HepG2 (cell line): ENCODE results near the gene CTNNAL1. TPM values are rescaled to one million over a fixed set of nuclear protein-coding genes. Genes with fewer than 3 reads are reported as not detected.
"Not testable (repeated sequence)": the region's sequence is repeated elsewhere in the genome, so short reads cannot be mapped to it uniquely, and the experiment has no call there.

Experiments
- CEBPG ChIP-seq: IDR thresholded peaks from 2 replicates; pipeline ENCODE4 v1.6.1; 2016
- CREM ChIP-seq, 2 experiments: sonication (generic) in 1 of 2; formaldehyde crosslinking in 1 of 2; IDR thresholded peaks; 2 replicates each; pipeline versions ENCODE4 v1.4.0 to v1.6.1; 2016 to 2020; ENCODE audit warnings: antibody characterized with exemption in 1 of 2, mild to moderate bottlenecking in 1 of 2, missing genetic modification reagents in 1 of 2
- EP300 ChIP-seq, 3 experiments: sonication (generic) in 1 of 3; formaldehyde crosslinking in 1 of 3; IDR thresholded peaks; 2 replicates each; pipeline versions ENCODE4 v1.5.1 to v1.6.1; 2011 to 2020; ENCODE audit warnings: low read depth in 2 of 3, low read length in 2 of 3, borderline replicate concordance in 1 of 3, improper control_type of control experiment in 1 of 3, mild to moderate bottlenecking in 1 of 3, missing genetic modification reagents in 1 of 3, moderate library complexity in 1 of 3
- FOXA3 ChIP-seq: IDR thresholded peaks from 2 replicates; pipeline ENCODE4 v1.6.1; 2016; ENCODE audit warnings: missing genetic modification reagents, missing compliant biosample characterization
- FOXJ3 ChIP-seq: sonication (generic); formaldehyde crosslinking; IDR thresholded peaks from 2 replicates; pipeline ENCODE4 v1.4.0; 2020; ENCODE audit warnings: missing genetic modification reagents, mild to moderate bottlenecking, borderline replicate concordance
- GFI1 ChIP-seq: sonication (generic); formaldehyde crosslinking; IDR thresholded peaks from 2 replicates; pipeline ENCODE4 v1.5.0; 2020; ENCODE audit warnings: missing genetic modification reagents, mild to moderate bottlenecking, borderline replicate concordance
- HNF4G ChIP-seq, 2 experiments: sonication (generic) in 1 of 2; formaldehyde crosslinking in 1 of 2; IDR thresholded peaks; 2 replicates each; pipeline versions ENCODE4 v1.4.0 to v1.6.1; 2011 to 2020; ENCODE audit warnings: borderline replicate concordance in 2 of 2, low read depth in 2 of 2, mild to moderate bottlenecking in 2 of 2, low read length in 1 of 2, missing genetic modification reagents in 1 of 2, moderate library complexity in 1 of 2
- HOXA3 ChIP-seq: sonication (generic); formaldehyde crosslinking; IDR thresholded peaks from 2 replicates; pipeline ENCODE4 v1.5.0; 2020; ENCODE audit warnings: missing genetic modification reagents
- KDM1A ChIP-seq: IDR thresholded peaks from 2 replicates; pipeline ENCODE4 v1.6.1; 2016; ENCODE audit warnings: missing compliant biosample characterization
- LCORL ChIP-seq, 2 experiments: fragments of 450-650 bp in 1 of 2; sonication (generic) in 1 of 2; formaldehyde crosslinking in 1 of 2; IDR thresholded peaks; 2 replicates each; pipeline versions ENCODE4 v1.5.0 to v1.6.1; 2017 to 2020; ENCODE audit warnings: antibody characterized with exemption in 1 of 2, missing genetic modification reagents in 1 of 2
- NR2F2 ChIP-seq: IDR thresholded peaks from 2 replicates; pipeline ENCODE4 v1.6.1; 2012; ENCODE audit warnings: low read depth, inconsistent platforms, borderline replicate concordance
- POGZ ChIP-seq: sonication (generic); formaldehyde crosslinking; IDR thresholded peaks from 2 replicates; pipeline ENCODE4 v1.4.0; 2020; ENCODE audit warnings: mild to moderate bottlenecking, missing genetic modification reagents
- PPARG ChIP-seq: conservative IDR thresholded peaks from 2 replicates; pipeline ENCODE4 v1.6.1; 2016; ENCODE audit warnings: missing biosample characterization, missing genetic modification reagents
- SALL1 ChIP-seq: sonication (generic); formaldehyde crosslinking; IDR thresholded peaks from 2 replicates; pipeline ENCODE4 v1.8.0; 2022; ENCODE audit warnings: mild to moderate bottlenecking, missing genetic modification reagents
- SAP130 ChIP-seq: IDR thresholded peaks from 2 replicates; pipeline ENCODE4 v1.6.1; 2016; ENCODE audit warnings: low read depth
- SOX6 ChIP-seq, 2 experiments: fragments of 450-650 bp in 1 of 2; sonication (generic) in 1 of 2; formaldehyde crosslinking in 1 of 2; IDR thresholded peaks; 2 replicates each; pipeline versions ENCODE4 v1.4.0 to v1.6.1; 2017 to 2020; ENCODE audit warnings: antibody characterized with exemption in 1 of 2, mild to moderate bottlenecking in 1 of 2, missing genetic modification reagents in 1 of 2
- YEATS4 ChIP-seq: sonication (generic); formaldehyde crosslinking; IDR thresholded peaks from 2 replicates; pipeline ENCODE4 v1.4.0; 2020; ENCODE audit warnings: missing genetic modification reagents, borderline replicate concordance
- ZBTB38 ChIP-seq: sonication (generic); formaldehyde crosslinking; IDR thresholded peaks from 2 replicates; pipeline ENCODE4 v1.5.1; 2020; ENCODE audit warnings: mild to moderate bottlenecking, missing genetic modification reagents
- ZFX ChIP-seq: sonication (generic); formaldehyde crosslinking; IDR thresholded peaks from 2 replicates; pipeline ENCODE4 v1.4.0; 2020; ENCODE audit warnings: mild to moderate bottlenecking, low read depth, missing genetic modification reagents, moderate library complexity
- ZMYM2 ChIP-seq: sonication (generic); formaldehyde crosslinking; IDR thresholded peaks from 2 replicates; pipeline ENCODE4 v1.8.0; 2022; ENCODE audit warnings: mild to moderate bottlenecking, missing genetic modification reagents
- ZMYM3 ChIP-seq: sonication (generic); formaldehyde crosslinking; IDR thresholded peaks from 2 replicates; pipeline ENCODE4 v1.5.1; 2020; ENCODE audit warnings: mild to moderate bottlenecking, missing genetic modification reagents
- ZMYM4 ChIP-seq: sonication (generic); formaldehyde crosslinking; IDR thresholded peaks from 2 replicates; pipeline ENCODE4 v1.8.1; 2023; ENCODE audit warnings: mild to moderate bottlenecking, missing genetic modification reagents
- ZNF460 ChIP-seq: sonication (generic); formaldehyde crosslinking; IDR thresholded peaks from 2 replicates; pipeline ENCODE4 v1.5.1; 2020; ENCODE audit warnings: missing genetic modification reagents, mild to moderate bottlenecking, borderline replicate concordance
- polyA plus RNA-seq, 8 experiments: library from polyadenylated mRNA; depleted of rRNA in 3 of 8; stranded (reverse) in 7 of 8; unstranded in 1 of 8; fragments of >200 nt; fragmentation: Illumina TruSeq in 4 of 8; extraction: Trizol in 4 of 8; gene quantifications; 2 replicates each; pipeline versions ENCODE4 v1.2.1 to v1.2.3, GENCODE V29; 2011 to 2016; ENCODE audit warnings: low read depth in 4 of 8, missing spikeins in 1 of 8, mixed read lengths in 1 of 8; ENCODE audit not compliant: insufficient read depth in 1 of 8
- total RNA-seq, 5 experiments: library from RNA; depleted of rRNA; stranded (reverse); fragments of >200 nt; fragmentation: Illumina TruSeq; extraction: Trizol; gene quantifications; 2 replicates each; pipeline ENCODE4 v1.2.3, GENCODE V29; 2016; ENCODE audit warnings: low read depth in 1 of 5
- TF ChIP-seq, protein P1 (sequence below): sonication (generic); formaldehyde crosslinking; IDR thresholded peaks from 2 replicates; pipeline ENCODE4 v1.5.0; 2020; ENCODE audit warnings: mild to moderate bottlenecking, missing genetic modification reagents

CTNNAL1 gene
- total and polyA plus RNA-seq, 2 of the 13 experiments (the other 11 are each of a cell fraction or from before 2014, with no cell fraction given): 32.0 to 162 TPM

- TF ChIP-seq SOX6 (IDR thresholded peaks at IDR 0.05); EP300 (CRISPR knock-in tag; IDR thresholded peaks at IDR 0.05; ENCODE audit: borderline replicate concordance); LCORL (IDR thresholded peaks at IDR 0.05); HNF4G (CRISPR knock-in tag; IDR thresholded peaks at IDR 0.05; ENCODE audit: borderline replicate concordance, low read depth); CREM (CRISPR knock-in tag; IDR thresholded peaks at IDR 0.05): not testable (repeated sequence)
- TF ChIP-seq SOX6 (CRISPR knock-in tag; IDR thresholded peaks at IDR 0.05) (peak; percentile 21; the same call in 1 of the 2 replicates), YEATS4 (0 out of 2 replicates have a peak, but pooled peaks have one; percentile 22), EP300 (IDR thresholded peaks at IDR 0.05; ENCODE audit: low read depth in 2 of 2, low read length in 2 of 2) (peak in 1 of 2 experiments; percentile 34; a peak in 2 of 4 replicates), SALL1 (CRISPR knock-in tag) (peak; percentile 45; the same call in 1 of the 2 replicates), PPARG (CRISPR knock-in tag) (peak; percentile 46; the same call in 1 of the 2 replicates), ZMYM3 (CRISPR knock-in tag) (peak; percentile 77), GFI1 (CRISPR knock-in tag) (peak; percentile 40; the same call in 1 of the 2 replicates), SAP130 (peak; percentile 27; the same call in 1 of the 2 replicates), ZNF460 (CRISPR knock-in tag) (peak; percentile 87), ZMYM2 (CRISPR knock-in tag) (peak; percentile 43; the same call in 1 of the 2 replicates), FOXJ3 (CRISPR knock-in tag) (0 out of 2 replicates have a peak, but pooled peaks have one; percentile 42), LCORL (CRISPR knock-in tag; IDR thresholded peaks at IDR 0.05) (0 out of 2 replicates have a peak, but pooled peaks have one; percentile 36), HOXA3 (CRISPR knock-in tag) (peak; percentile 31; the same call in 1 of the 2 replicates), ZMYM4 (0 out of 2 replicates have a peak, but pooled peaks have one; percentile 17), HNF4G (IDR thresholded peaks at IDR 0.05; ENCODE audit: borderline replicate concordance, low read depth, low read length) (0 out of 2 replicates have a peak, but pooled peaks have one; percentile 14), KDM1A (CRISPR knock-in tag) (peak; percentile 36; the same call in 1 of the 2 replicates), ZBTB38 (CRISPR knock-in tag) (peak; percentile 38; the same call in 1 of the 2 replicates), CEBPG (CRISPR knock-in tag) (peak; percentile 61), ZFX (CRISPR knock-in tag) (0 out of 2 replicates have a peak, but pooled peaks have one; percentile 15), NR2F2 (peak; percentile 32; the same call in 1 of the 2 replicates), CREM (IDR thresholded peaks at IDR 0.05) (0 out of 2 replicates have a peak, but pooled peaks have one; percentile 18), FOXA3 (CRISPR knock-in tag) (0 out of 2 replicates have a peak, but pooled peaks have one; percentile 33), POGZ (CRISPR knock-in tag) (peak; percentile 19; the same call in 1 of the 2 replicates)
- TF ChIP-seq, protein P1, sequence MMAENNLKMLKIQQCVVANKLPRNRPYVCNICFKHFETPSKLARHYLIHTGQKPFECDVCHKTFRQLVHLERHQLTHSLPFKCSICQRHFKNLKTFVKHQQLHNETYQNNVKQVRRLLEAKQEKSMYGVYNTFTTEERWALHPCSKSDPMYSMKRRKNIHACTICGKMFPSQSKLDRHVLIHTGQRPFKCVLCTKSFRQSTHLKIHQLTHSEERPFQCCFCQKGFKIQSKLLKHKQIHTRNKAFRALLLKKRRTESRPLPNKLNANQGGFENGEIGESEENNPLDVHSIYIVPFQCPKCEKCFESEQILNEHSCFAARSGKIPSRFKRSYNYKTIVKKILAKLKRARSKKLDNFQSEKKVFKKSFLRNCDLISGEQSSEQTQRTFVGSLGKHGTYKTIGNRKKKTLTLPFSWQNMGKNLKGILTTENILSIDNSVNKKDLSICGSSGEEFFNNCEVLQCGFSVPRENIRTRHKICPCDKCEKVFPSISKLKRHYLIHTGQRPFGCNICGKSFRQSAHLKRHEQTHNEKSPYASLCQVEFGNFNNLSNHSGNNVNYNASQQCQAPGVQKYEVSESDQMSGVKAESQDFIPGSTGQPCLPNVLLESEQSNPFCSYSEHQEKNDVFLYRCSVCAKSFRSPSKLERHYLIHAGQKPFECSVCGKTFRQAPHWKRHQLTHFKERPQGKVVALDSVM (CRISPR knock-in tag): peak; percentile 95
- TF ChIP-seq, all 625 proteins: peak for 28; not testable (repeated sequence) for 597
Measured at GRCh38 chr9:108899023-108899695, 114.1 kb downstream of the CTNNAL1 start (continued).
